ENCODE data around the gene APOBEC3B. TPM values are rescaled to one million over a fixed set of nuclear protein-coding genes. Genes with fewer than 3 reads are reported as not detected.

The APOBEC3B gene
- total RNA-seq, 1 donor from 2014 or later, result not detected

DNA sequence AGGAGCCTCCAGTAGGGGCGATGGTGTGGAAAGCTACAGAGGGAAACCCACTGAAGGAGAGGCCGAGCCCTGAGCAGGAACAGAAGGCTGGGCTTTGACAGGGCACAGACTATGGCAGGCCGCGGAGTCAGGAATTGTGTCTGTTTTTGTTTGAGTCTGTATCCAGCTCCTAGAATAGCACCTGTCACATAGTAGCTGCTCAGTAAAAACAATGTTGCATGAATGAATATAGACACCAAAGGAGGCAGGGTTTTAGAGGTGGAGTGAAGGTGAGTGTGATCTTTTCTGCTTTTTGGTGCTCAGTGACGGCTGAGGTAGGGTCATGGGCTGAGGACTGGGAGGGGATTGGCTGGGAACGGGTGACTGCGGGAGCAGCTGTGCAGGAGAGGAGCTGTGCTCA lies 43.2 kb upstream of the APOBEC3B start:
- no peak overlapping the region for H3K9ac ChIP-seq
- no peak overlapping the region for H3K4me2 ChIP-seq
- no peaks in the 10 kb centered on the region for H3K4me1 ChIP-seq
- H3K4me3 ChIP-seq, result no peak overlapping the region
- Mint-ChIP-seq H3K36me3 (no peaks in the 10 kb centered on the region), H3K4me1 (peaks cover 1% of the 10 kb centered on the region), H3K27ac (no peak overlapping the region), H3K27me3 (ENCODE audit: insufficient read depth, low read depth) (peaks cover 12% of the 10 kb centered on the region), H3K4me3 (no peak overlapping the region), H3K9me3 (no peaks in the 10 kb centered on the region)
- H3K36me3 ChIP-seq, result no peaks in the 10 kb centered on the region
- no peaks in the 10 kb centered on the region for H3K27me3 ChIP-seq
- H3F3A ChIP-seq (ENCODE audit: low read depth), result no peaks in the 10 kb centered on the region
- no peaks in the 10 kb centered on the region for H3K9me3 ChIP-seq (ENCODE audit: low read depth)
- no peak overlapping the region for H2AFZ ChIP-seq (replicated peaks)
- no peak for TF ChIP-seq EZH2 (IDR thresholded peaks at IDR 0.05)
- no peaks in the 10 kb centered on the region for H3K79me2 ChIP-seq (ENCODE audit: low read depth)
- DNase-seq (ENCODE audit: low spot score), result no peak
- H3K27ac ChIP-seq, result no peak overlapping the region
- H4K20me1 ChIP-seq (ENCODE audit: low read depth), result no peaks in the 10 kb centered on the region

DNA sequence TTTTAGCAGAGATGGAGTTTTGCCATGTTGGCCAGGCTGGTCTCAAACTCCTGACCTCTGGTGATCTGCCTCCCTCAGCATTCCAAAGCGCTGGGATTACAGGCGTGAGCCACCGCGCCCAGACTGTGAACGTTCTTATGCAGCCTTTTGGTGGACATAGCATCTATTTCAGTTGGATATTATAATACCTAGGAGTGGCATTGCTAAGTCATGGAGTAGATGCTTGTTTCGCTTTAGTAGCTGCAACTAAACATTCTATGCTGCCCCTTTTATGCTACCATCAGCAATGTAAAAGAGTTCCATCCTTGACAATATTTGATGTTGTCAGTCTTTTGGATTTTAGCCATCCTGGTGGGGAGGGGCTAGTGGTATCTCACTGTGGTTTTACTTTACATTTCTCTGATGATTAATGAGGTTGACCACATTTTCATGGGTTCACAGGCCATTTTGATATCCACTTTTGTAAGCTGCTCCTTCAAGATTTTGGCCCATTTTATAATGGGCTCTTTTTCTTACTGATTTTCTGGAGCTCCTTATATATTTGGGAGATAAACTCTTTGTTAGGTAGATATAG lies 41.2 kb upstream of the APOBEC3B start:
- no peaks in the 10 kb centered on the region for H3K79me2 ChIP-seq (ENCODE audit: low read depth)
- Mint-ChIP-seq H3K4me1 (no peaks in the 10 kb centered on the region), H3K4me3 (no peak overlapping the region), H3K36me3 (no peaks in the 10 kb centered on the region), H3K9me3 (no peaks in the 10 kb centered on the region), H3K27me3 (ENCODE audit: insufficient read depth, low read depth) (peaks cover 14% of the 10 kb centered on the region), H3K27ac (no peak overlapping the region)
- H3K4me1 ChIP-seq, result no peaks in the 10 kb centered on the region
- no peaks in the 10 kb centered on the region for H3K27me3 ChIP-seq
- H3K27ac ChIP-seq, result no peak overlapping the region
- no peaks in the 10 kb centered on the region for H4K20me1 ChIP-seq (ENCODE audit: low read depth)
- no peak overlapping the region for H3K4me2 ChIP-seq
- no peaks in the 10 kb centered on the region for H3K36me3 ChIP-seq
- H3K9me3 ChIP-seq (ENCODE audit: low read depth), result no peaks in the 10 kb centered on the region
- H3K4me3 ChIP-seq, result no peak overlapping the region
- TF ChIP-seq CTCF (IDR thresholded peaks at IDR 0.05) (no peak), EZH2 (IDR thresholded peaks at IDR 0.05) (no peak), EZH2phosphoT487 (IDR thresholded peaks at IDR 0.05) (no peak)
- no peak overlapping the region for H2AFZ ChIP-seq (replicated peaks)
- DNase-seq (ENCODE audit: low spot score), result no peak
- no peak overlapping the region for H3K9ac ChIP-seq
- H3F3A ChIP-seq (ENCODE audit: low read depth), result no peaks in the 10 kb centered on the region

- no peaks in the 10 kb centered on the region for H4K20me1 ChIP-seq (ENCODE audit: low read depth)
- H3K27me3 ChIP-seq, result no peaks in the 10 kb centered on the region
- TF ChIP-seq CTCF (IDR thresholded peaks at IDR 0.05), result no peak
- peak; percentile 0 for DNase-seq (ENCODE audit: low spot score)
- H3K4me1 Mint-ChIP-seq, result peaks cover 4% of the 10 kb centered on the region
- H2AFZ ChIP-seq (replicated peaks), result no peak overlapping the region
- H3K36me3 Mint-ChIP-seq, result no peaks in the 10 kb centered on the region
- no peak overlapping the region for H3K9ac ChIP-seq
- no peaks in the 10 kb centered on the region for H3K36me3 ChIP-seq
- H3K27me3 Mint-ChIP-seq (ENCODE audit: insufficient read depth, low read depth), result peaks cover 16% of the 10 kb centered on the region
- no peak overlapping the region for H3K4me2 ChIP-seq
- no peak overlapping the region for H3K4me3 Mint-ChIP-seq
- peaks cover 2% of the 10 kb centered on the region for H3K4me1 ChIP-seq
- H3K79me2 ChIP-seq (ENCODE audit: low read depth), result no peaks in the 10 kb centered on the region
- no peaks in the 10 kb centered on the region for H3K9me3 Mint-ChIP-seq
- no peaks in the 10 kb centered on the region for H3K9me3 ChIP-seq (ENCODE audit: low read depth)
- peaks cover 2% of the 10 kb centered on the region for H3F3A ChIP-seq (ENCODE audit: low read depth)
- no peak overlapping the region for H3K27ac ChIP-seq
- no peak overlapping the region for H3K4me3 ChIP-seq
- no peak overlapping the region for H3K27ac Mint-ChIP-seq
Measured at GRCh38 chr22:38941488-38941987, 40.6 kb upstream of the APOBEC3B start.

GRCh38 chr22:38942702-38943101 lies 39.4 kb upstream of the APOBEC3B start:
- no peak overlapping the region for H3K27ac Mint-ChIP-seq
- Histone ChIP-seq H3K9me3 (ENCODE audit: low read depth) (no peaks in the 10 kb centered on the region), H3K4me3 (no peak overlapping the region), H3K9ac (no peak overlapping the region), H3K27ac (no peak overlapping the region), H3K4me2 (no peak overlapping the region), H3K36me3 (no peaks in the 10 kb centered on the region), H3K4me1 (peaks cover 14% of the 10 kb centered on the region), H4K20me1 (ENCODE audit: low read depth) (no peaks in the 10 kb centered on the region), H3K79me2 (ENCODE audit: low read depth) (no peaks in the 10 kb centered on the region), H3K27me3 (no peaks in the 10 kb centered on the region), H3F3A (ENCODE audit: low read depth) (peaks cover 14% of the 10 kb centered on the region), H2AFZ (replicated peaks) (no peak overlapping the region)
- no peak overlapping the region for H3K4me3 Mint-ChIP-seq
- peaks cover 16% of the 10 kb centered on the region for H3K27me3 Mint-ChIP-seq (ENCODE audit: insufficient read depth, low read depth)
- H3K4me1 Mint-ChIP-seq, result peaks cover 12% of the 10 kb centered on the region
- H3K36me3 Mint-ChIP-seq, result no peaks in the 10 kb centered on the region
- no peaks in the 10 kb centered on the region for H3K9me3 Mint-ChIP-seq
- peak; percentile 0 for DNase-seq (ENCODE audit: low spot score)
- TF ChIP-seq EZH2phosphoT487 (IDR thresholded peaks at IDR 0.05) (no peak), CTCF (IDR thresholded peaks at IDR 0.05) (no peak), EZH2 (IDR thresholded peaks at IDR 0.05) (no peak)
